Caco-2 (cell line): Measurements from ENCODE around the gene ZNF276. TPM values are rescaled to one million over a fixed set of nuclear protein-coding genes. Genes with fewer than 3 reads are reported as not detected.

Experiments
- BruUV-seq: library from RNA; stranded (reverse); fragments of 400-500 nt; replicated peaks from 2 replicates; lab custom pipeline; 2021; lab: Mats Ljungman, UMichigan
- CTCF ChIA-PET: fragments of 300-600 bp; sonication (Branson Sonifier 250); formaldehyde crosslinking; loops from one replicate; lab custom pipeline; 2022; ENCODE audit warnings: antibody characterized with exemption; lab: Charles Lee
- POLR2A ChIA-PET: fragments of 300-600 bp; sonication (Branson Sonifier 250); formaldehyde crosslinking; loops from one replicate; lab custom pipeline; 2022; ENCODE audit warnings: antibody characterized with exemption; lab: Charles Lee
- DNase-seq, 2 experiments: peaks; one replicate each; pipeline versions ENCODE4 v3.0.0 to v3.0.0-alpha.2; 2020 to 2022
- H3K27me3 ChIP-seq: replicated peaks from 2 replicates; pipeline ENCODE4 v1.6.0; 2011; ENCODE audit warnings: low read length; ENCODE audit not compliant: control insufficient read depth, insufficient read depth
- H3K36me3 ChIP-seq: 2 replicates; pipeline ENCODE4 v1.5.1; 2011; ENCODE audit warnings: low read length; ENCODE audit not compliant: control insufficient read depth, insufficient read depth
- H3K4me1 ChIP-seq: fragments of 250-450 bp; sonication (Bioruptor Pico); 2 replicates; pipeline ENCODE4 v1.5.1; 2020; ENCODE audit warnings: mild to moderate bottlenecking
- H3K4me3 ChIP-seq: 2 replicates; pipeline ENCODE4 v1.5.1; 2011; ENCODE audit warnings: low read depth, mild to moderate bottlenecking, control low read depth, low read length
- H3K9me3 ChIP-seq: fragments of 250-450 bp; sonication (Bioruptor Pico); 2 replicates; pipeline ENCODE4 v1.5.1; 2020; ENCODE audit warnings: mild to moderate bottlenecking, moderate library complexity
- H3K27ac Mint-ChIP-seq: one replicate; pipeline ENCODE4 v1.8.0; 2022; ENCODE audit warnings: mixed read lengths; ENCODE audit not compliant: unreplicated experiment
- H3K27me3 Mint-ChIP-seq: one replicate; pipeline ENCODE4 v1.8.0; 2022; ENCODE audit warnings: mixed read lengths; ENCODE audit not compliant: insufficient read depth, unreplicated experiment
- H3K36me3 Mint-ChIP-seq: one replicate; pipeline ENCODE4 v1.8.0; 2022; ENCODE audit warnings: mild to moderate bottlenecking, mixed read lengths; ENCODE audit not compliant: insufficient read depth, unreplicated experiment
- H3K4me1 Mint-ChIP-seq: one replicate; pipeline ENCODE4 v1.8.0; 2022; ENCODE audit warnings: low read depth, mixed read lengths; ENCODE audit not compliant: unreplicated experiment
- H3K4me3 Mint-ChIP-seq: one replicate; pipeline ENCODE4 v1.8.0; 2022; ENCODE audit warnings: mild to moderate bottlenecking, moderate library complexity, mixed read lengths; ENCODE audit not compliant: unreplicated experiment
- H3K9me3 Mint-ChIP-seq: one replicate; pipeline ENCODE4 v1.8.0; 2022; ENCODE audit warnings: mixed read lengths; ENCODE audit not compliant: unreplicated experiment
- intact Hi-C: fragments of 100-400 bp; cut with micrococcal nuclease; formaldehyde crosslinking; loops from one replicate; pipeline ENCODE4 v1.10.0; 2022; ENCODE audit not compliant: unreplicated experiment
- total RNA-seq: library from RNA; stranded (reverse); gene quantifications from 2 replicates; pipeline ENCODE4 v1.2.3, GENCODE V29; 2022
- TF ChIP-seq, protein P1 (sequence below), 2 experiments: fragments of 200-600 bp in 1 of 2; IDR thresholded peaks; 1 replicate in 1 of 2; 2 replicates in 1 of 2; pipeline versions ENCODE4 v1.5.1 to v1.8.0; 2011 to 2022; ENCODE audit warnings: antibody characterized with exemption in 1 of 2, control low read depth in 1 of 2, inconsistent platforms in 1 of 2, low read depth in 1 of 2, low read length in 1 of 2, mild to moderate bottlenecking in 1 of 2, moderate library complexity in 1 of 2; ENCODE audit not compliant: insufficient read depth in 1 of 2, severe bottlenecking in 1 of 2, unreplicated experiment in 1 of 2

Gene ZNF276
- total RNA-seq, 1 experiment from 2014 or later = 28.1 TPM

DNA sequence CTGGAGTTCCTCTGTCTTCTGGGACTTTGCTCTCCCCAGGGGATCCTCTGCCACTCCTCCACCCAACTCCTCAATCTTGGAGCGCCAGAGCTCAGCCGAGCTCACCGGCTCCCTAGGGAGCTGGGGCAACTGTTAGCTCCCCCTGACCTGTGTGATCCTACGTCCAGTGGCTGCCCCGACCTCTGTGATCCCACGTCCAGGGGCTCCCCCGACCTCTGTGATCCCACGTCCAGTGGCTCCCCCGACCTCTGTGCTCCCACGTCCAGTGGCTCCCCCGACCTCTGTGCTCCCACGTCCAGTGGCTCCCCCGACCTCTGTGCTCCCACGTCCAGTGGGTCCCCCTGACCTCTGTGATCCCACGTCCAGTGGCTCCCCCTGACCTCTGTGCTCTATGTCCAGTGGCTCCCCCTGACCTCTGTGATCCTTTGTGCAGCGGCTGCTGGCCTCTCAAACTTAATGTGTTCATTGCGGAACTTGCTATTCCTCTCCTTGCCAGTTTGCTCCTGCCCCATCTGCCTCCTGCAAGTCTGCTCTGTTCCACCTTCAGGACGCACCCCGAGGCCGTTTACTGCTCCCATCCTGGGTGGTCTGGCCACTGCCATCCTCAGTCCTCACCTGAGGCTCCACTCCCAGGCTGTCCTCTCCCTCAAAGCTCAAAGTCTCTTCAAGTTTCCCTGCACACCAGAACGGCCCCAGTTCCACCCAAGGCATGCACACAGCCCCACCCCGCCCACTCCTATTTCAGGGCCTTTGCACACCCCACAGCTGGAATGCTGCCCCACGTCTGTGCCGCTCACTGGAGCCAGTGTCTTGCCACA lies 3.4 kb upstream of the ZNF276 start:
- DNase-seq = no peak
- Histone ChIP-seq H3K27me3 (no peaks in the 10 kb centered on the region), H3K4me3 (no peak overlapping the region), H3K4me1 (peaks cover 23% of the 10 kb centered on the region), H3K9me3 (no peaks in the 10 kb centered on the region), H3K36me3 (no peaks in the 10 kb centered on the region; the same call in 1 of the 2 replicates)
- intact Hi-C loops = no loop called here
- H3K36me3 Mint-ChIP-seq = peaks cover 79% of the 10 kb centered on the region
- ChIA-PET CTCF (interaction anchor here (1.4 kb wide), 1 partner anchor 12 kb away, joined by 7 read pairs; no protein-coding TSS in a partner anchor), POLR2A (no interaction called here)
- peaks cover 28% of the 10 kb centered on the region for H3K4me1 Mint-ChIP-seq
- TF ChIP-seq, protein P1, sequence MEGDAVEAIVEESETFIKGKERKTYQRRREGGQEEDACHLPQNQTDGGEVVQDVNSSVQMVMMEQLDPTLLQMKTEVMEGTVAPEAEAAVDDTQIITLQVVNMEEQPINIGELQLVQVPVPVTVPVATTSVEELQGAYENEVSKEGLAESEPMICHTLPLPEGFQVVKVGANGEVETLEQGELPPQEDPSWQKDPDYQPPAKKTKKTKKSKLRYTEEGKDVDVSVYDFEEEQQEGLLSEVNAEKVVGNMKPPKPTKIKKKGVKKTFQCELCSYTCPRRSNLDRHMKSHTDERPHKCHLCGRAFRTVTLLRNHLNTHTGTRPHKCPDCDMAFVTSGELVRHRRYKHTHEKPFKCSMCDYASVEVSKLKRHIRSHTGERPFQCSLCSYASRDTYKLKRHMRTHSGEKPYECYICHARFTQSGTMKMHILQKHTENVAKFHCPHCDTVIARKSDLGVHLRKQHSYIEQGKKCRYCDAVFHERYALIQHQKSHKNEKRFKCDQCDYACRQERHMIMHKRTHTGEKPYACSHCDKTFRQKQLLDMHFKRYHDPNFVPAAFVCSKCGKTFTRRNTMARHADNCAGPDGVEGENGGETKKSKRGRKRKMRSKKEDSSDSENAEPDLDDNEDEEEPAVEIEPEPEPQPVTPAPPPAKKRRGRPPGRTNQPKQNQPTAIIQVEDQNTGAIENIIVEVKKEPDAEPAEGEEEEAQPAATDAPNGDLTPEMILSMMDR (IDR thresholded peaks at IDR 0.05; ENCODE audit: insufficient read depth in 1 of 2, low read depth in 1 of 2, low read length in 1 of 2, severe bottlenecking in 1 of 2, unreplicated experiment in 1 of 2) = no peak
- peak overlapping the region; percentile 67 for H3K27ac Mint-ChIP-seq
- no peaks in the 10 kb centered on the region for H3K9me3 Mint-ChIP-seq
- no TSS peak for BruUV-seq
- H3K27me3 Mint-ChIP-seq = no peaks in the 10 kb centered on the region
- H3K4me3 Mint-ChIP-seq = no peak overlapping the region

DNA sequence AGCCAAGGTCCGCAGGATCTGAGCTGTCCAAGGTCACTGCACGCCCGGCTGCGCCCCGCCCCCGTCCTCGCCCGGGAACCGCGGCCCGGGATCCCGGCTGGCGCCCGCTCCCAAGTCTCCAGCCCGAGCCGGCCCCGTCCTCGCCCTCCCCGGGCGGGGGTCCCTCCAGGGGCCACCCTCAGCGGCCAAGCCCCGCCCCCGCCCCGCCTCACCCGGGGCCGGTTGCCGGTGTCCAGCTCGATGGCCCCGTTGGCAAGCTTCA lies 855 bp upstream of the ZNF276 start:
- Histone ChIP-seq H3K4me1 (peaks cover 25% of the 10 kb centered on the region), H3K4me3 (peak overlapping the region; percentile 58), H3K9me3 (no peaks in the 10 kb centered on the region), H3K36me3 (peaks cover 6% of the 10 kb centered on the region), H3K27me3 (no peaks in the 10 kb centered on the region)
- Mint-ChIP-seq H3K9me3 (no peaks in the 10 kb centered on the region), H3K36me3 (peaks cover 79% of the 10 kb centered on the region), H3K27ac (peak overlapping the region; percentile 71), H3K4me1 (peaks cover 32% of the 10 kb centered on the region), H3K27me3 (no peaks in the 10 kb centered on the region), H3K4me3 (peak overlapping the region; percentile 80)
- TF ChIP-seq, protein P1 (IDR thresholded peaks at IDR 0.05; ENCODE audit: insufficient read depth in 1 of 2, low read depth in 1 of 2, low read length in 1 of 2, severe bottlenecking in 1 of 2, unreplicated experiment in 1 of 2) = no peak
- no TSS peak for BruUV-seq
- ChIA-PET POLR2A (interaction anchor here (1.3 to 1.5 kb wide), 2 partner anchors 20 to 34 kb away, joined by 4 read pairs; partner anchors contain the start of gene CDK10), CTCF (interaction anchor here (0.6 to 1.0 kb wide), 3 partner anchors 9 to 188 kb away, joined by 4 to 7 read pairs (median 5); no protein-coding TSS in a partner anchor)
- peak; percentile 75 to 81 for DNase-seq
- intact Hi-C loops = loop anchor here (1.0 kb wide), 2 partner anchors 8 to 18 kb away; no protein-coding TSS in a partner anchor

DNA sequence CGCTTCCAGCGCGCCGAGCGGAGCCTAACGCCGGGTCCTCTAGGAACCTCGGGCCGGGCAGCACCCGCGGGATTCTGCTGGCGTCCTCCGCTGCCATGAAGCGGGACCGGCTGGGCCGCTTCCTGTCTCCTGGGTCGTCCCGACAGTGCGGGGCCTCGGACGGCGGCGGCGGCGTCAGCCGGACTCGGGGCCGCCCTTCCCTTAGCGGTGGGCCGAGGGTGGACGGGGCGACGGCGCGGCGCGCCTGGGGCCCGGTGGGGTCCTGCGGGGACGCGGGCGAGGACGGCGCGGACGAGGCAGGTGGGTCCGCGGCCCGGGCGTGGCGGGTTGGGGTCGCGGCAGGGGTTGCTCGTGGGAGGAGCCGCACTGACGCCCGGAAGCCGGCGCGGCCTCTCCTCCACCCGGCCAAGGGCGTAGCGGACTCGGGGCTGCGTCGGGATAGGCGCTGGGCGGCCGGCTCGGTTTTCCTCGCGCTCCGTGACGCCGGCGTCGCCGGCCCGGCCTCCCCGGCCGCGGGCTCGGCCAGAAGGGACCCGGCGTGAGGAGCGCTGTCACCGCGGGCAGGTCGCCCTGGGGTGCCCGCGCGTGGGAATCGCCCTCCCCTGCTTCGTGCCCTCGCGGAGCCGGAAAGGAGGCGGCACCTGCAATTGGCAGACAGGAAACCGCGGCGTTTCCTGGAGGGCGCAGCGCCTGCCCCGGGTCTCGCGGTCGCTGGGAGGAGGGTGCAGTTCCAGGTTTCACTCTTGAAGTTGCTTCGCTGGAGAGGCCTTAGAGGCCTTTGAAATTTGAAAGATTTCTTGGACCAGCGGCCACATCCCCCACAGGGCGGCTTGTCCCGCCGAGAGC lies 432 bp downstream of the ZNF276 start:
- Histone ChIP-seq H3K27me3 (no peaks in the 10 kb centered on the region), H3K36me3 (peaks cover 6% of the 10 kb centered on the region), H3K4me3 (peak overlapping the region; percentile 58), H3K9me3 (no peaks in the 10 kb centered on the region), H3K4me1 (peaks cover 25% of the 10 kb centered on the region)
- H3K27me3 Mint-ChIP-seq = no peaks in the 10 kb centered on the region
- TF ChIP-seq, protein P1 (IDR thresholded peaks at IDR 0.05; ENCODE audit: insufficient read depth in 1 of 2, low read depth in 1 of 2, low read length in 1 of 2, severe bottlenecking in 1 of 2, unreplicated experiment in 1 of 2) = no peak
- peak in 1 of 2 experiments; percentile 58 for DNase-seq
- H3K27ac Mint-ChIP-seq = peak overlapping the region; percentile 71
- BruUV-seq = no TSS peak
- H3K9me3 Mint-ChIP-seq = no peaks in the 10 kb centered on the region
- POLR2A ChIA-PET = no interaction called here
- intact Hi-C loops = no loop called here
- peak overlapping the region; percentile 80 for H3K4me3 Mint-ChIP-seq
- CTCF ChIA-PET = no interaction called here
- peaks cover 71% of the 10 kb centered on the region for H3K36me3 Mint-ChIP-seq
- H3K4me1 Mint-ChIP-seq = peaks cover 32% of the 10 kb centered on the region
